ENCODE results near the gene PLN. TPM values are rescaled to one million over a fixed set of nuclear protein-coding genes. Genes with fewer than 3 reads are reported as not detected.

Gene PLN
- total and polyA plus RNA-seq, 9 donors, result 1.5 to 110 (median 18.0) TPM

DNA sequence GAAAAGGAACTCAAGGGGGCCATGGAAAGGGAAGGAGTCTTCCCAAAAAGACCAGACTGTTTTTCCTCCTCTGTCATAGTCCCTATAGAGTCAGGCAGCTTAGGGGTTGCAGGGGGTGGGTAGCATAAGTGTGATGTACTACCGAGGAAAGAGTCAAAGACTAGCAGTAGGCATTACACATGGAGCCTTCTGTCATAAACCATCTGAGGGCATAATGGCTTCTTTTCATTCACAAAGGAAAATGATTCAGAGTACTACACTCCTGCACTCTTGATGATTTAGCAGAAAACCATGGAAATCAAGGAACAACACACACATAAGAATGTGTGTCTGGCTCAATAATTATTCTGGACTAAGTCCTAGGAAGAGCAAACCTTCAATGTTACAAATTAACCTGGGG, 14.9 kb downstream of the PLN start:
- WGBS, 3 donors, result 81 to 96% (median 93%) methylated on average over 1 of the region's 1 CpG
- TF ChIP-seq, protein P1, sequence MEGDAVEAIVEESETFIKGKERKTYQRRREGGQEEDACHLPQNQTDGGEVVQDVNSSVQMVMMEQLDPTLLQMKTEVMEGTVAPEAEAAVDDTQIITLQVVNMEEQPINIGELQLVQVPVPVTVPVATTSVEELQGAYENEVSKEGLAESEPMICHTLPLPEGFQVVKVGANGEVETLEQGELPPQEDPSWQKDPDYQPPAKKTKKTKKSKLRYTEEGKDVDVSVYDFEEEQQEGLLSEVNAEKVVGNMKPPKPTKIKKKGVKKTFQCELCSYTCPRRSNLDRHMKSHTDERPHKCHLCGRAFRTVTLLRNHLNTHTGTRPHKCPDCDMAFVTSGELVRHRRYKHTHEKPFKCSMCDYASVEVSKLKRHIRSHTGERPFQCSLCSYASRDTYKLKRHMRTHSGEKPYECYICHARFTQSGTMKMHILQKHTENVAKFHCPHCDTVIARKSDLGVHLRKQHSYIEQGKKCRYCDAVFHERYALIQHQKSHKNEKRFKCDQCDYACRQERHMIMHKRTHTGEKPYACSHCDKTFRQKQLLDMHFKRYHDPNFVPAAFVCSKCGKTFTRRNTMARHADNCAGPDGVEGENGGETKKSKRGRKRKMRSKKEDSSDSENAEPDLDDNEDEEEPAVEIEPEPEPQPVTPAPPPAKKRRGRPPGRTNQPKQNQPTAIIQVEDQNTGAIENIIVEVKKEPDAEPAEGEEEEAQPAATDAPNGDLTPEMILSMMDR (IDR thresholded peaks at IDR 0.05), result no peak
- no peak for TF ChIP-seq EP300 (IDR thresholded peaks at IDR 0.05)
- TF ChIP-seq POLR2A (IDR thresholded peaks at IDR 0.05), result no peak
- no peaks in the 10 kb centered on the region for H3K27me3 ChIP-seq
- intact Hi-C loops (cut with DNase I), result no loop called here
- H3K36me3 ChIP-seq, result no peaks in the 10 kb centered on the region
- H3K4me3 ChIP-seq, result no peak overlapping the region
- no peak overlapping the region for H3K27ac ChIP-seq
- no peak for DNase-seq
- H3K4me1 ChIP-seq (ENCODE audit: insufficient read depth), result peaks cover 1% of the 10 kb centered on the region
- no peaks in the 10 kb centered on the region for H3K9me3 ChIP-seq

DNA sequence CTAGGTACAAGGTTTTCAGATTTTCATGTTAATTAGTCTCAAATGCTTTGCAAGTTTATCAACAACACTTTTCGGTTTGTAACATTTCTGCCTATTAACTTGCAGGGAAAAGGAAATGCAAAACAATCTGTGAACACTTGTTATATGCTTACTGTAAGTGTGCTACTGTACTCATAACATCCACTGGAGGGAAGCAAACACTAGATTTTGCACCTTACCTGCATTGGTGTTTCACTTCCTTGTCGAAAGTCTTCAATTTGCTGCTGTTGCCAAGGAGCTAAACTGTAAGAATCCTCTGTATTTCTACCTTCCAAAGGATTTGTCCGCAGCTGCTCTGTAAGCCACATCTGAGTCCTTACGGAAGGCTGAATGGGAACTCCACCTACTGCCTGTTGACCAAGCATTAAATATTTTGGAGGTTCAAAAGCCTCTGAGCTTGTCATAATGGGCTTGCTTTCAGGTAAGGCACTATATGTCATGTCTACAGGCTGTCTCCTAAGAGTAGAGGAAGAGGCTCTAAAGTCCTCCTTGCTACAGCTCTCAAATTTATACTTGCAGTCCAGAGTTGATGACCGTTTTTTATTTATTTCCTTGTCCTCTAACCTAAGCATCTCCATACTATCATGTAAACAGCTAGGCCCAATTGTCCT, 17.3 kb downstream of the PLN start:
- intact Hi-C loops (cut with DNase I), result no loop called here
- Histone ChIP-seq H3K27me3 (no peaks in the 10 kb centered on the region), H3K27ac (no peak overlapping the region), H3K36me3 (no peaks in the 10 kb centered on the region), H3K4me3 (no peak overlapping the region), H3K4me1 (ENCODE audit: insufficient read depth) (peaks cover 3% of the 10 kb centered on the region), H3K9me3 (no peaks in the 10 kb centered on the region)
- DNase-seq, result no peak
- no peak for TF ChIP-seq EP300 (IDR thresholded peaks at IDR 0.05)
- TF ChIP-seq, protein P1 (IDR thresholded peaks at IDR 0.05), result peak in 1 of 3 donors; percentile 13
- 68 to 75% (median 72%) methylated on average over 5 of the region's 5 CpGs for WGBS, 3 donors

DNA sequence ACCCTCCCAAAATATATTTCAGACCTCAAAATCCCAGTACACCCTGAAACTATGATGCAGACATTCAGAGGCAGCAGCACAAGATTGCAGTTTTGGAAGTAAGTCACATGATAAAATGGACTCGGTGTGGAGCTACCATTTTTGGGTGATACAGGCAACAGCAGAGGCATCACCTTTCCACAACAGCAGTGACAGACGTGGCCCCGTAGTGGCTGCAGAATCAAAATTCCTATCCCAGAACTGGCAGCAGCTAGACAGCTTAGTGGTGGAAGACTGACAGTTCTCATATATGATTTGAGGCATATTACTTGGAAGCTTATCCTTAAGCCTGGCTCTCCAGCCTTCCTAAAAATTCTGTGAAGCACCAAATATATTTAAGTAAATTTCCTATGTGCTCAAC, 19.9 kb downstream of the PLN start:
- Histone ChIP-seq H3K9me3 (no peaks in the 10 kb centered on the region), H3K36me3 (no peaks in the 10 kb centered on the region), H3K4me1 (ENCODE audit: insufficient read depth) (peaks cover 3% of the 10 kb centered on the region), H3K27ac (no peak overlapping the region), H3K27me3 (no peaks in the 10 kb centered on the region), H3K4me3 (no peak overlapping the region)
- WGBS, 3 donors, result 69 to 75% (median 70%) methylated on average over 3 of the region's 3 CpGs
- intact Hi-C loops (cut with DNase I), result no loop called here
- no peak for DNase-seq
- TF ChIP-seq POLR2A (IDR thresholded peaks at IDR 0.05), result no peak
- TF ChIP-seq, protein P1 (IDR thresholded peaks at IDR 0.05), result no peak
- no peak for TF ChIP-seq EP300 (IDR thresholded peaks at IDR 0.05)

DNA sequence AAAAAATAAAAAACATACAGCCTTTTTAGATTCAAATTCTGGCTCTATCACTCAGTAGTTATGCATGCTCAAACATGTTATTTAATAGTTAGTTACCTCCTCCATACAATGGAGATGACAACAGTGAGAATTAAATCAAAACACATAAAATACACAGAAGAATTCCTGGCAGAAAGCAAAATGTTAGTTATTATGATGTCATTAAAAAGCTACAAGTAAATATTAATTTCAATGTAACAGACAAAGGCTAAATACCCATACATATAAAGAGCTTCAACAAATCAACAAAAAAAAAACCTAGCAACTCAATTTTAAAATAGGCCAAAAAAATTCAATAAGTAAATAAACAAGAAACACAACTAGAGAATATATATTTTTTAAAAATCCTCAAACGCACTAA, 21.4 kb downstream of the PLN start:
- H3K27ac ChIP-seq, result no peak overlapping the region
- no peak overlapping the region for H3K4me3 ChIP-seq
- DNase-seq, result no peak
- 91 to 98% (median 95%) methylated on average over 1 of the region's 1 CpG for WGBS, 3 donors
- no peaks in the 10 kb centered on the region for H3K36me3 ChIP-seq
- H3K27me3 ChIP-seq, result no peaks in the 10 kb centered on the region
- no peak for TF ChIP-seq POLR2A (IDR thresholded peaks at IDR 0.05)
- no peak for TF ChIP-seq EP300 (IDR thresholded peaks at IDR 0.05)
- TF ChIP-seq, protein P1 (IDR thresholded peaks at IDR 0.05), result no peak
- peaks cover 3% of the 10 kb centered on the region for H3K4me1 ChIP-seq (ENCODE audit: insufficient read depth)
- peaks cover 0 to 2% of the 10 kb centered on the region in 2 donors for H3K9me3 ChIP-seq
- intact Hi-C loops (cut with DNase I), result no loop called here

Measured in ovary (tissue), 9 donors.